SK-N-SH (cell line): ENCODE results near the gene PTPRC. TPM values are rescaled to one million over a fixed set of nuclear protein-coding genes. Genes with fewer than 3 reads are reported as not detected.

Source experiments
- CTCF ChIA-PET: fragments of 300-600, 350-600 bp; formaldehyde crosslinking; extraction: SDS; loops from one replicate; lab custom pipeline; 2021; lab: Yijun Ruan, JAX
- POLR2A ChIA-PET: fragments of 350-600 bp; sonication (Branson Sonifier 250); formaldehyde crosslinking; extraction: SDS; loops from one replicate; lab custom pipeline; 2020; ENCODE audit warnings: antibody characterized with exemption, inconsistent platforms; lab: Yijun Ruan, JAX
- DNase-seq: peaks from one replicate; pipeline ENCODE4 v3.0.0; 2012
- H2AFZ ChIP-seq: fragments of 200-600 bp; sonication (generic); 2 replicates; pipeline ENCODE4 v1.8.1; 2016; ENCODE audit warnings: antibody characterized with exemption, mild to moderate bottlenecking, low read depth
- H3F3A ChIP-seq: fragments of 200-600 bp; sonication (generic); replicated peaks from 2 replicates; pipeline ENCODE3; 2016; ENCODE audit warnings: antibody characterized with exemption, mild to moderate bottlenecking; ENCODE audit not compliant: insufficient read depth
- H3K27ac ChIP-seq, 2 experiments: fragments of 200-500 bp in 1 of 2; fragments of 200-600 bp in 1 of 2; sonication (Bioruptor generic) in 1 of 2; sonication (generic), shearing (Covaris generic) in 1 of 2; 2 replicates each; pipeline versions ENCODE4 v1.5.1 to v1.6.1; 2014 to 2016; ENCODE audit warnings: low read depth in 2 of 2, inconsistent platforms in 1 of 2, low read length in 1 of 2, mild to moderate bottlenecking in 1 of 2, mixed read lengths in 1 of 2
- H3K27me3 ChIP-seq: fragments of 200-600 bp; sonication (generic), shearing (Covaris generic); 2 replicates; pipeline ENCODE4 v1.6.1; 2016; ENCODE audit warnings: mixed run types; ENCODE audit not compliant: insufficient read depth
- H3K36me3 ChIP-seq, 2 experiments: fragments of 200-500 bp in 1 of 2; fragments of 200-600 bp in 1 of 2; sonication (Bioruptor generic) in 1 of 2; sonication (generic) in 1 of 2; replicated peaks in 1 of 2; 2 replicates each; pipeline versions ENCODE3 to v1.5.1; 2014 to 2016; ENCODE audit warnings: low read length in 1 of 2, mild to moderate bottlenecking in 1 of 2; ENCODE audit not compliant: insufficient read depth in 2 of 2, control insufficient read depth in 1 of 2
- H3K4me1 ChIP-seq, 2 experiments: fragments of 200-500 bp in 1 of 2; fragments of 200-600 bp in 1 of 2; sonication (Bioruptor generic) in 1 of 2; sonication (generic), shearing (Covaris generic) in 1 of 2; 2 replicates each; pipeline versions ENCODE4 v1.5.1 to v1.6.1; 2014 to 2016; ENCODE audit warnings: low read depth in 1 of 2, low read length in 1 of 2, mixed run types in 1 of 2; ENCODE audit not compliant: insufficient read depth in 2 of 2, control insufficient read depth in 1 of 2
- H3K4me2 ChIP-seq: fragments of 200-600 bp; sonication (generic), shearing (Covaris generic); 2 replicates; pipeline ENCODE4 v1.6.1; 2017; ENCODE audit warnings: mixed run types
- H3K4me3 ChIP-seq, 2 experiments: fragments of 200-500 bp in 1 of 2; fragments of 200-600 bp in 1 of 2; sonication (Bioruptor generic) in 1 of 2; sonication (generic), shearing (Covaris generic) in 1 of 2; 2 replicates each; pipeline versions ENCODE4 v1.5.1 to v1.8.1; 2014 to 2016; ENCODE audit warnings: low read depth in 2 of 2, inconsistent platforms in 1 of 2, low read length in 1 of 2, mild to moderate bottlenecking in 1 of 2, mixed read lengths in 1 of 2, moderate library complexity in 1 of 2
- H3K79me2 ChIP-seq: fragments of 200-600 bp; sonication (generic); 2 replicates; pipeline ENCODE4 v1.8.1; 2017; ENCODE audit warnings: mild to moderate bottlenecking; ENCODE audit not compliant: insufficient read depth
- H3K9ac ChIP-seq: fragments of 200-600 bp; sonication (generic); 2 replicates; pipeline ENCODE4 v1.6.1; 2017; ENCODE audit warnings: mixed run types
- H3K9me2 ChIP-seq: fragments of 200-600 bp; sonication (generic); 2 replicates; pipeline ENCODE4 v1.6.1; 2017; ENCODE audit warnings: mixed run types
- H3K9me3 ChIP-seq: fragments of 200-600 bp; sonication (generic); 2 replicates; pipeline ENCODE4 v1.6.1; 2017; ENCODE audit warnings: mixed run types, mild to moderate bottlenecking, moderate library complexity
- H4K20me1 ChIP-seq: fragments of 200-600 bp; sonication (generic); 2 replicates; pipeline ENCODE4 v1.6.1; 2017; ENCODE audit warnings: mild to moderate bottlenecking, mixed run types; ENCODE audit not compliant: insufficient read depth
- CHD2 ChIP-seq: fragments of 150-350 bp; IDR thresholded peaks from 2 replicates; pipeline ENCODE4 v1.6.1; 2018; ENCODE audit warnings: low read length; ENCODE audit not compliant: partially characterized antibody
- ELF1 ChIP-seq: IDR thresholded peaks from 2 replicates; pipeline ENCODE4 v1.4.0; 2012
- EZH2phosphoT487 ChIP-seq: fragments of 200-600 bp; sonication (generic); IDR thresholded peaks from 2 replicates; pipeline ENCODE4 v1.6.1; 2017; ENCODE audit warnings: low read depth, mixed run types, mild to moderate bottlenecking, antibody characterized with exemption, moderate library complexity, borderline replicate concordance
- FOSL2 ChIP-seq: IDR thresholded peaks from 2 replicates; pipeline ENCODE4 v1.4.0; 2012; ENCODE audit warnings: low read depth, mild to moderate bottlenecking, moderate library complexity, borderline replicate concordance
- FOXJ3 ChIP-seq: sonication (generic); formaldehyde crosslinking; IDR thresholded peaks from 2 replicates; pipeline ENCODE4 v1.5.1; 2020; ENCODE audit warnings: mild to moderate bottlenecking, missing genetic modification reagents
- GABPA ChIP-seq: IDR thresholded peaks from 2 replicates; pipeline ENCODE4 v1.4.0; 2012; ENCODE audit warnings: low read depth, mild to moderate bottlenecking
- GATA2 ChIP-seq: sonication (generic); formaldehyde crosslinking; IDR thresholded peaks from 2 replicates; pipeline ENCODE4 v1.5.0; 2020; ENCODE audit warnings: mild to moderate bottlenecking, missing genetic modification reagents
- JUND ChIP-seq: IDR thresholded peaks from 2 replicates; pipeline ENCODE4 v1.4.0; 2012
- NFIC ChIP-seq: IDR thresholded peaks from 2 replicates; pipeline ENCODE4 v1.4.0; 2012; ENCODE audit warnings: borderline replicate concordance
- NRF1 ChIP-seq: IDR thresholded peaks from 2 replicates; pipeline ENCODE4 v1.6.1; 2012; ENCODE audit warnings: low read depth, mild to moderate bottlenecking, low read length
- POLR2AphosphoS5 ChIP-seq: IDR thresholded peaks from 2 replicates; pipeline ENCODE4 v1.6.1; 2012; ENCODE audit warnings: low read depth, low read length
- RAD21 ChIP-seq: IDR thresholded peaks from 2 replicates; pipeline ENCODE4 v1.6.1; 2012; ENCODE audit warnings: mild to moderate bottlenecking, low read length
- RCOR1 ChIP-seq: fragments of 150-350 bp; IDR thresholded peaks from 2 replicates; pipeline ENCODE4 v1.6.1; 2017; ENCODE audit warnings: antibody characterized with exemption, low read length
- REST ChIP-seq: IDR thresholded peaks from 2 replicates; pipeline ENCODE4 v1.6.1; 2012; ENCODE audit warnings: mild to moderate bottlenecking, low read depth, low read length, moderate library complexity
- RXRA ChIP-seq: IDR thresholded peaks from 2 replicates; pipeline ENCODE4 v1.4.0; 2012; ENCODE audit warnings: low read depth, mild to moderate bottlenecking, borderline replicate concordance
- SIN3A ChIP-seq: IDR thresholded peaks from 2 replicates; pipeline ENCODE4 v1.6.1; 2012; ENCODE audit warnings: low read depth, mild to moderate bottlenecking, low read length, moderate library complexity, borderline replicate concordance
- SMC3 ChIP-seq: IDR thresholded peaks from 2 replicates; pipeline ENCODE4 v1.6.1; 2012; ENCODE audit warnings: low read depth, low read length, improper control_type of control experiment
- TAF1 ChIP-seq: IDR thresholded peaks from 2 replicates; pipeline ENCODE4 v1.6.1; 2012; ENCODE audit warnings: low read depth, mild to moderate bottlenecking, low read length, moderate library complexity, borderline replicate concordance
- TCF12 ChIP-seq: IDR thresholded peaks from 2 replicates; pipeline ENCODE4 v1.4.0; 2012
- YY1 ChIP-seq: IDR thresholded peaks from 2 replicates; pipeline ENCODE4 v1.4.0; 2012; ENCODE audit warnings: low read depth, mild to moderate bottlenecking
- ZBTB33 ChIP-seq: IDR thresholded peaks from 2 replicates; pipeline ENCODE4 v1.4.0; 2012; ENCODE audit warnings: low read depth, borderline replicate concordance
- WGBS: methylation state at CpG from one replicate; pipeline ENCODE4 v1.1.6; 2017; ENCODE audit warnings: low lambda C conversion rate; 5-methylcytosine and 5-hydroxymethylcytosine counted together
- polyA plus RNA-seq, 3 experiments: library from polyadenylated mRNA; depleted of rRNA; stranded (reverse); fragments of >200 nt; gene quantifications; 2 replicates each; pipeline ENCODE4 v1.2.3, GENCODE V29; 2012
- TF ChIP-seq, protein P1 (sequence below): IDR thresholded peaks from 2 replicates; pipeline ENCODE4; 2012

Gene PTPRC
- polyA plus RNA-seq, 1 of the 3 experiments (the other 2 are of a cell fraction) = 0.03 TPM

DNA sequence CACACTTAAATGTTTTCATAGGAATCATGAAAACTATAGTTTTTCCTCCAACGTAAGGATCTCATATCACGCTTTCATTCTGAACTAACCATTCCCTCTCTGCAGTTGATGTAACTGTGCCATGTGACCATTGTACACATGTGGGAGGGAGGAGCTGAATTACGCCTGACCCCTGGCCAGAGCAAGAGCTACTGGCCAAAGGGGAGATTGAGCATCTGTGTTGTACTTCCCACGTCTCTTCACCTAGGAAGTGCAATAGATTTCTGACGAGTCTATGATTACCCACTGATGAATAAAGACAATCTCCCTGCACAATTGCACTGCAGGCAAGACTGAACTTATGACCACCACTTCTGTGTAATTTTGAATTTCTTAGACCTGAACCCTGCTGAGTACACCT is 24.0 kb downstream of the PTPRC start:
- Histone ChIP-seq H3F3A (peaks cover 27% of the 10 kb centered on the region), H3K27me3 (no peaks in the 10 kb centered on the region), H3K9me2 (no peaks in the 10 kb centered on the region), H3K4me1 (peaks cover 9 to 17% of the 10 kb centered on the region in 2 experiments; a peak in 3 of 4 replicates), H3K36me3 (no peaks in the 10 kb centered on the region), H3K9ac (no peak overlapping the region), H3K4me3 (no peak overlapping the region), H3K9me3 (no peaks in the 10 kb centered on the region), H2AFZ (no peak overlapping the region), H3K4me2 (no peak overlapping the region), H3K79me2 (no peaks in the 10 kb centered on the region), H4K20me1 (no peaks in the 10 kb centered on the region), H3K27ac (no peak overlapping the region)
- POLR2A ChIA-PET = no interaction called here
- 88% methylated on average over 5 of the region's 5 CpGs for WGBS
- CTCF ChIA-PET = no interaction called here
- no peak for TF ChIP-seq SMC3
- TF ChIP-seq GABPA = no peak
- TF ChIP-seq RXRA = no peak
- TF ChIP-seq RCOR1 = no peak
- no peak for TF ChIP-seq ELF1
- no peak for TF ChIP-seq FOXJ3
- no peak for TF ChIP-seq JUND
- TF ChIP-seq YY1 = no peak
- no peak for DNase-seq

- no peaks in the 10 kb centered on the region for H3K36me3 ChIP-seq
- H3K9ac ChIP-seq = no peak overlapping the region
- 90% methylated on average over 7 of the region's 7 CpGs for WGBS
- ChIA-PET CTCF (no interaction called here), POLR2A (no interaction called here)
- H3K4me3 ChIP-seq = no peak overlapping the region
- no peak for TF ChIP-seq TCF12
- no peak for TF ChIP-seq TAF1
- no peak for TF ChIP-seq SIN3A
- TF ChIP-seq JUND = no peak
- no peak for TF ChIP-seq FOXJ3
- TF ChIP-seq ELF1 = no peak
- no peak for TF ChIP-seq POLR2AphosphoS5
- no peak for TF ChIP-seq FOSL2
- no peak for TF ChIP-seq SMC3
- TF ChIP-seq REST = no peak
- no peak for TF ChIP-seq GABPA
- TF ChIP-seq EZH2phosphoT487 = no peak
- no peak for TF ChIP-seq CHD2
- no peak for TF ChIP-seq ZBTB33
- TF ChIP-seq, protein P1, sequence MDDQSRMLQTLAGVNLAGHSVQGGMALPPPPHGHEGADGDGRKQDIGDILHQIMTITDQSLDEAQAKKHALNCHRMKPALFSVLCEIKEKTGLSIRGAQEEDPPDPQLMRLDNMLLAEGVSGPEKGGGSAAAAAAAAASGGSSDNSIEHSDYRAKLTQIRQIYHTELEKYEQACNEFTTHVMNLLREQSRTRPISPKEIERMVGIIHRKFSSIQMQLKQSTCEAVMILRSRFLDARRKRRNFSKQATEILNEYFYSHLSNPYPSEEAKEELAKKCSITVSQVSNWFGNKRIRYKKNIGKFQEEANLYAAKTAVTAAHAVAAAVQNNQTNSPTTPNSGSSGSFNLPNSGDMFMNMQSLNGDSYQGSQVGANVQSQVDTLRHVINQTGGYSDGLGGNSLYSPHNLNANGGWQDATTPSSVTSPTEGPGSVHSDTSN = no peak
- no peak for TF ChIP-seq NRF1
- no peak for TF ChIP-seq NFIC
- TF ChIP-seq GATA2 (CRISPR knock-in tag) = no peak
- TF ChIP-seq RAD21 = no peak
- TF ChIP-seq, all 33 proteins: peak for 0
- Histone ChIP-seq H4K20me1 (no peaks in the 10 kb centered on the region), H3K9me2 (no peaks in the 10 kb centered on the region), H3K4me2 (no peak overlapping the region), H3K27ac (no peak overlapping the region), H3K9me3 (no peaks in the 10 kb centered on the region), H2AFZ (0 out of 2 replicates have a peak overlapping the region, but pooled peaks have one; percentile 16), H3K4me1 (peaks cover 7 to 20% of the 10 kb centered on the region in 2 experiments; a peak in 3 of 4 replicates), H3K79me2 (no peaks in the 10 kb centered on the region), H3F3A (peaks cover 23% of the 10 kb centered on the region), H3K27me3 (no peaks in the 10 kb centered on the region)
- DNase-seq = no peak
Measured at GRCh38 chr1:198664068-198664788, 25.4 kb downstream of the PTPRC start.
